Measurements from ENCODE around the gene PRELID1.
"Not testable (repeated sequence)": the region's sequence is repeated elsewhere in the genome, so short reads cannot be mapped to it uniquely, and the experiment has no call there.

The PRELID1 gene

GRCh38 chr5:177303121-177303924 lies at the start of gene PRELID1, which contains the start of gene RAB24:
Gene PRELID1 (plus strand): TSS chr5:177303799. CDS start chr5:177303986, 187 bp downstream.
Gene RAB24 (minus strand): TSS chr5:177303719. CDS start chr5:177303288, 431 bp downstream.
- peak; percentile 91 for DNase-seq (ENCODE audit: low read depth)

- no peak for DNase-seq (ENCODE audit: low read depth)
Observed at GRCh38 chr5:177256296-177256695, 47.3 kb upstream of the PRELID1 start.

GRCh38 chr5:177258711-177259110 lies 44.9 kb upstream of the PRELID1 start:
- not testable (repeated sequence) for DNase-seq (ENCODE audit: low read depth)

- DNase-seq (ENCODE audit: low read depth): no peak
Observed at GRCh38 chr5:177260961-177261360, 42.6 kb upstream of the PRELID1 start.

DNA sequence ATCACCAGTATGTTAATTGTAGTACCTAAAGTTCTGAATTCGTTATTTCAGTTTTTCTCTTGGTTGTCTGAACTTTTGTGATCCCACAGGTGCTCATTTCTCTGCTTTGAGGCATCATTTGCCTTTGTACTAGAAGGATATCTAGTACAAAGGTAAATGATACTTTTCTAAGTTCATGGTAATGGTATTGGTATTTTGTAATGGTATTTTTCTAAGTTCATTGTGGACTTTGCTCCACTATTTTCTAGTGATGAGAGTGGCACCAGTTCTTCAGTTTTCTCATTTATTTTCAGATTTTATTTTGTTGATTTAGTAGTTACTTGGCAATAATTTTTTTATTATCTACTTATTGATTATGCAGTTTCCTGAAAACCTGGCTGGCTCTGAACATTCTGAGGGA lies 42.1 kb upstream of the PRELID1 start:
- no peak for DNase-seq (ENCODE audit: low read depth)

- no peak for DNase-seq (ENCODE audit: low read depth)
Observed at GRCh38 chr5:177264178-177264577, 39.4 kb upstream of the PRELID1 start.

DNA sequence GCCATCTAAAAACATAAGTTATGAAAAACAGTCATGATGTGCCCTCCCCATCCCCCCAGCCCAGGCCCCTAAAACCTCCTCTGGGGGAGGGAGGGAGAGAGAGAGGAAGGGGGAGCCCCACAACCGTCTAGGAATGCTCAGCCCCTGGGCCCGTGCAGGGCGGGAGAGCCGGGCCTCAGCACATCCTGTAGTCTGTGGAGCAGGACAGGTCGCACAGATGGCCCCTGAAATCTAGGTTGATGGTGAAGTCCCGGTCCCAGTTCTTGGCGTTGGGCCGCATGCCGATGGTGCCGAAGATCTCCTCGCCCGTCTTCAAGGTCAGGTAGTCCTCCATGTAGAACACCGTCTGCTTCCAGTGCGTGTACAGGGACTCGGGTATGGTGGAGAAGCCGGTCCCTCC lies 38.2 kb upstream of the PRELID1 start:
- DNase-seq (ENCODE audit: low read depth): no peak

GRCh38 chr5:177269232-177269895 lies 34.2 kb upstream of the PRELID1 start:
- no peak for DNase-seq (ENCODE audit: low read depth)

DNA sequence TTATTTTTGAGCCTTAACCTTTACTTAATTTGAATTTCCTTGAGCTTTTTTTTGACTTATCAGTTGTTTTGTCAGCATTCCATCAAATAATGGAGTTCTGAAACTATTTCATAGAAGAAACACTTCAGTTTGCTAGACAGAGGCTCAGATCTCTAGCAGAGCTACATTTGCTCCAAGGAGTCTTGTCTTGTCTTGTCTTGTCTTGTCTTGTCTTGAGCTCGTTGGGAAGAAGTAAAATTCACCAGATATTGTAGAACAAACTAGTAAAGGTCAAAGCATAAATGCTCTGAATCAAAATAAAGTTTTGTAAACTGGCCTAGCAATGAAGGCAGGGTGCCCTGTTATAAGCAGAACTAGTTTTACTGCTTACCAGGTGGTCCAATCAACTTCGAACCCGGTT lies 33.6 kb upstream of the PRELID1 start:
- no peak for DNase-seq (ENCODE audit: low read depth)

GRCh38 chr5:177270653-177271052 lies 32.9 kb upstream of the PRELID1 start:
- no peak for DNase-seq (ENCODE audit: low read depth)

DNA sequence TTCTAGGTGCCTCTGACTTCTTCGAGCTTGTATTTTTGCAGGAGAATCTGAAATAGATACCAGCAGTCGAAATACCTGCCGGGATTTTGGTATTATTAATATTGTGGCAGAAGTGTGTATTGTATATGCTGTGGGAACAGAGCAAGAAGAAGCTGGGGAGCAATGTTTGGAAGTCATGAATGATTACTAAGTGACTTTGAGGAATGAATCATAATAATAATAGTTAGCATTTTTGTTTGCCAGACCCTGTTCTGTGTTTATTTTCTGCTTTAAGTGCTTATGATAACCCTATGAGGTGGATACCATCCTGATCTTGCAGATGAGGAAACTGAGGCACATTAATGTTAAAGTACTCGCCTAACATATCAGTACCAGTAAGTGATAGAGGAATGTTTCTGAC lies 32.5 kb upstream of the PRELID1 start:
- no peak for DNase-seq (ENCODE audit: low read depth)

DNA sequence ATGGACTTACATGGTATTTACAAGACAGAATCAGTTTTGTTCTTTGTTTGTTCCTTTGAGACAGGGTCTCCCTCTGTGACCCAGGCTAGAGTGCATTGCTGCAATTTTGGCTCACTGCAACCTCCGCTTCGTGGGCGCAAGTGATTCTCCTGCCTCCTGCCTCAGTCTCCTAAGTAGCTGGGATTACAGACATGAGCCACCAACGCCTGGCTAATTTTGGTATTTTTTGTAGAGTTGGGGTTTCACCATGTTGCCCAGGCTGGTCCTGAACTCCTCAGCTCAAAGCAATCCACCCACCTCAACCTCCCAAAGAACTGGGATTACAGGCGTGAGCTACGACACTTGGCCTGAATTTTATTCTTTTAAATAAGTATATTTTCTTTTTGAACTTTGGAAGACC lies 27.7 kb upstream of the PRELID1 start:
- DNase-seq (ENCODE audit: low read depth): no peak

- no peak for DNase-seq (ENCODE audit: low read depth)
Observed at GRCh38 chr5:177276886-177277285, 26.7 kb upstream of the PRELID1 start.

DNA sequence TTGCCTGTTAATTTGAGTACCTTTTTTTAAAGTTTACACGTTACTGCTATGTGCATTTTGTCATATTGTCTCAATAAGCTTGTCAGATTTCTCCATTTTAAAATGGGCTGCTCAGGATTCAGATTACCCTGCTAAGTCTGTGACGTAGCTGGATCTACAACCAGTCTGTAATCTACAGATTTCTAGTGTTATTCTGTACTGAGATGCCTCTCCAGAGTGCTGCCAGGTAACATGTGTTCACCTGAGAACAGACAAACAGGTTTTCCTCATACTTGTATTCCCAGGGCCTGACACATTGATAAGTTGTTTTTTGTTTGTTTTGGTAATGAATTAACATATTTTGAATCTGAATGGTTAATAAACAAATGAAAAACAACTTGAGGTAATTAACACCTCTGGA lies 15.4 kb upstream of the PRELID1 start:
- DNase-seq (ENCODE audit: low read depth): no peak

DNA sequence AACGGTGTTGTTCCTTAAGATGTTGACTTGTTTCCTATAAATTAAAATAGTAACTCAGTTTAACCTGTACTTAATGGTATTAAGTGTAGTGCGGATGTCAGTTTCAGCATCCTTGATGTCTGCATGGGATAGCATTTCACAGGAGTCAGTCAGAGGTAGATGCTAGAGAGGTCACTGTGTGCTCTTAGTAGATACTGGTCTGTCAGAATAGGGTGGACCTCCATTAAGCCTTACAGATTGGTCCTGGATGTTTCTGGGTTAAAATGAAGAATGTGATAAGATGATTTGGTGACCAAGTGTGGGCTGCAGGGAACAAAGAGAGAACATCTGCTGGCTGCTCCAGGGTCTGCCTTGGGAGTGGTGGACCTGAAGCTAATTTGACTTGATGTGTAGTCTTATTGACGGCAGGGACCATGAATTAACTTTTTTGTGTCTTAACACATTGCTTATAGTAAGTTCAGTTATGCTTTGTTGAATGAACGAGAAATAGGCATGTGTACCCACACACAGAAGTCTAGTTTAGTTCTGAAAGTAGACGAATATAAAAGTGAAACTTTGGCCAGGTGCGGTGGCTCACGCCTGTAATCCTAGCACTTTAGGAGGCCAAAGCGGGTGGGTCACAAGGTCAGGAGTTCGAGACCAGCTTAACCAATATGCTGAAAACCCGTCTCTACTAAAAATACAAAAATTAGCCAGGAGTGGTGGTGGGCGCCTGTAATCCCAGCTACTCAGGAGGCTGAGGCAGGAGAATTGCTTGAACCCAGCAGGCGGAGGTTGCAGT lies 12.6 kb upstream of the PRELID1 start:
- DNase-seq (ENCODE audit: low read depth): no peak

GRCh38 chr5:177291735-177292134 lies 11.9 kb upstream of the PRELID1 start:
- DNase-seq (ENCODE audit: low read depth): no peak

- no peak for DNase-seq (ENCODE audit: low read depth)
Observed at GRCh38 chr5:177293819-177294581, 9.6 kb upstream of the PRELID1 start.

DNA sequence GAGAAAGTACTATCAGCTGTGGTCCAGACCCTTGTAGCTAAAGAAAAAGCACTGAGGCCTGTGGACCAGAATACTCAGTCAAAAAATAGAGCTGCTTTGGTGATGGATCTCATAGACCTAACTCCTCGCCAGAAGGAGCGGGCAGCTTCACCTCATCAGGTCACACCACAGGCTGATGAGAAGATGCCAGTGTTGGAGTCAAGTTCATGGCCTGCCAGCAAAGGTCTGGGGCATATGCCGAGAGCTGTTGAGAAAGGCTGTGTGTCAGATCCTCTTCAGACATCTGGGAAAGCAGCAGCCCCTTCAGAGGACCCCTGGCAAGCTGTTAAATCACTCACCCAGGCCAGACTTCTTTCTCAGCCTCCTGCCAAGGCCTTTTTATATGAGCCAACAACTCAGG lies 9.0 kb upstream of the PRELID1 start:
- no peak for DNase-seq (ENCODE audit: low read depth)

GRCh38 chr5:177295924-177296323 lies 7.7 kb upstream of the PRELID1 start:
- no peak for DNase-seq (ENCODE audit: low read depth)

GRCh38 chr5:177296581-177296980 lies 7.0 kb upstream of the PRELID1 start:
- DNase-seq (ENCODE audit: low read depth): no peak

DNA sequence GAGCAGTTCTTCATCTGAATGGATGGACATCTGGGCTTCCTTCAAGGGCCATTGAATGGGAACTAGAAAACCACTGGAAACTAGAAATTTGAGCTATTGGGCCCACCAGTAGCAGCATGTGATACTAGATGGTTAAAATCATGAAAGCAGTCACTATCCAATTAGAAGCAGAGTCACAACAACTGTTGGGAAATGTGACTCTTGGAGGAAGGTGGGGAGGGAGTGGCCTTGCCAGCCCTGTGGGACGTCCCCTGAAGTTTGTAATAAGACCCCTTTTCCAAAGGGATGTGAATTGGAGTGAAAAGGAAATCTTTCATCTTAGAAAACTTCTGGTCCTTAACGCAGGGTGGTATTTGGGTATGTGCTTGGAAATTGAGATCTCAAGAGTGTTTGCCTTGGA lies 5.7 kb upstream of the PRELID1 start:
- no peak for DNase-seq (ENCODE audit: low read depth)

DNA sequence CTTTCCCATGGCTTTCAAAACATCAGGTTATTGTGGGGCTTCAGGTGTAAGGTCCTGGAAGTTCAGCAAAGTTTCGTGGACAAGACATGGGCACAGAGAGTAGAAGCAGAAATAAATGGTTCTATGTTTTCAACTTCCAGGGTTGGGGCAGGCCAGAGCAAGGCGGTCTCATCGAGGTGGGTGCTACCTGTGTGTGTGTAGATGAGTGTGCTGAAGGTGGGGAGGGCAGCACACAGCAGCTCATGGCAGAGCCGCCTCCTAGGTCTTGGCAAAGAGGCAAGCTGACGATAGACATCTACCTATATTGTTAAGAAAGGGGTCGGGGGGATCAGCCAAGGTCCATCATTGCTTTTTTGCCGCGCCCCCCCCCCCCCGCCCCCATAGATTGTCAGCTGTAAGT lies 3.9 kb upstream of the PRELID1 start:
- no peak for DNase-seq (ENCODE audit: low read depth)

All from activated T-cell treated with anti-CD3 and anti-CD28 coated beads for 48 hours (primary cell).